ENCODE measurements around the gene DLG5. TPM values are rescaled to one million over a fixed set of nuclear protein-coding genes. Genes with fewer than 3 reads are reported as not detected.

DLG5 gene
- total RNA-seq = 57.4 TPM

GRCh38 chr10:77926566-77927401, at the start of gene DLG5:
Gene DLG5 (minus strand): TSS chr10:77926755. CDS start chr10:77926520, 235 bp downstream.

Small RNA genes lying within 50 kb of the gene (small RNA-seq; reads per million reads assigned to genes)
- not detected for gene RF00017
- not detected for gene RN7SL284P
- not detected for gene RNU6-1266P

Other genes with a start within 250 kb of the DLG5 start
- gene POLR3A, start 102.8 kb upstream of the DLG5 start, total RNA-seq = 39.2 TPM
- 2,051 TPM for gene RPS24, start 107.1 kb upstream of the DLG5 start, total RNA-seq